ENCODE data around the gene HACL1. TPM values are rescaled to one million over a fixed set of nuclear protein-coding genes. Genes with fewer than 3 reads are reported as not detected.
"Not testable (repeated sequence)": the region's sequence is repeated elsewhere in the genome, so short reads cannot be mapped to it uniquely, and the experiment has no call there.

The HACL1 gene
- total RNA-seq, 8 experiments from 2014 or later = 17.0 to 34.7 (median 23.7) TPM

GRCh38 chr3:15623535-15624440 is 22.4 kb upstream of the HACL1 start:
- in situ Hi-C loops (cut with MboI; ENCODE audit: low pct_unique_long_range_greater_than_20kb in 2 of 9, low sequenced_read_pairs in 9 of 9, unreplicated experiment in 9 of 9) = loop anchor here in 1 of 9 experiments (10.0 kb wide), 1 partner anchor 191 kb away; no protein-coding TSS in a partner anchor
- 0 to 73% (median 65%) methylated on average over 1 to 4 of the region's 4 CpGs for WGBS, 10 experiments
- ATAC-seq (replicated peaks in 6 of 8) = no peak
- Histone ChIP-seq H3K27ac (no peak overlapping the region), H3K4me3 (no peak overlapping the region), H3K4me1 (replicated peaks in 1 of 2) (no peaks in the 10 kb centered on the region)

DNA sequence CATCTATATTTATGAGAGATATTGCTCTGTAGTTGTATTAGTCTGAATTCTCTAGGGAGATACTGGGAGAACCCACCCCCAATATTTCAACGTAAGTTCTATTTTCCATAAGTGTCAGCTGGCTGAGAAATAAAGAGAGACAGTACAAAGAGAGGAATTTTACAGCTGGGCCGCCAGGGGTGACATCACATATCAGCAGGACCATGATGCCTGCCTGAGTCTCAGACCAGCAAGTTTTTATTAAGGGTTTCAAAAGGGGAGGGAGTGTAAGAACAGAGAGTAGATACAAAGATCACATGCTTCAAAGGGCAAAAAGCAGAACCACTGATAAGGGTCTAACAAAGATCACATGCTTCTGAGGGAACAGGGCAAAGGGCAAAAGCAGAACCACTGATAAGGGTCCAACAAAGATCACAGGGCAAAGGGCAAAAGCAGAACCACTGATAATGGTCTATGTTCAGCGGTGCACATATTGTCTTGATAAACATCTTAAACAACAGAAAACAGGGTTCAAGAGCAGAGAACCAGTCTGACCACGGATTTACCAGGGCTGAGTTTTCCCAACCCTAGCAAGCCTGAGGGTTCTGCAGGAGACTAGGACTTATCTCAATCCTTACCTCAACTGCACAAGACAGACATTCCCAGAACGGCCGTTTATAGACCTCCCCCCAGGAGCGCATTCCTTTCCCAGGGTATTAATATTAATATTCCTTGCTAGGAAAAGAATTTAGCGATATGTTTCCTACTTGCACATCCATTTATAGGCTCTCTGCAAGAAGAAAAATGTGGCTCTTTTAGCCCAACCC is 18.5 kb upstream of the HACL1 start:
- not testable (repeated sequence) for H3K4me3 ChIP-seq; H3K4me1 ChIP-seq (replicated peaks in 1 of 2); H3K27ac ChIP-seq
- in situ Hi-C loops (cut with MboI; ENCODE audit: low pct_unique_long_range_greater_than_20kb in 2 of 9, low sequenced_read_pairs in 9 of 9, unreplicated experiment in 9 of 9) = loop anchor here in 1 of 9 experiments (10.0 kb wide), 1 partner anchor 195 kb away; no protein-coding TSS in a partner anchor
- ATAC-seq (replicated peaks in 6 of 8) = peak in 1 of 8 experiments; percentile 44
- 50 to 100% (median 81%) methylated on average over 1 to 7 of the region's 8 CpGs for WGBS, 10 experiments

DNA sequence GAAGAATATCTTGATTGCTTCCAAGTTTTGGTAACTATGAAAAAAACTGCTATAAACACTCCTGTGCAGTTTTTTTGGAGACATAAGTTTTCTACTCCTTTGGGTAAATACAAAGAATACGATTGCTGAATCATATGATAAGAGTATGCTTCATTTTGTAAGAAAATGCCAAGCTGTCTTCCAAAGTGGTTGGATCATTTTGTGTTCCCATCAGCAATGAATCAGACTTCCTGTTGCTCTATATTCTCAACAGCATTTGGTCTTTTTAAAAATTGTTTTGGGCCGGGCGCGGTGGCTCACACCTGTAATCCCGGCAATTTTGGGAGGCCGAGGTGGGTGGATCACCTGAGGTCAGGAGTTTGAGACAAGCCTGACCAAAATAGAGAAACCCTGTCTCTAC is 14.7 kb upstream of the HACL1 start:
- Histone ChIP-seq H3K27ac (no peak overlapping the region), H3K4me1 (replicated peaks in 1 of 2) (no peaks in the 10 kb centered on the region), H3K4me3 (no peak overlapping the region)
- no peak for ATAC-seq (replicated peaks in 6 of 8)
- 48 to 100% (median 89%) methylated on average over 1 to 6 of the region's 6 CpGs; no CpG with 5 or more reads in 3 of the 10 experiments for WGBS, 10 experiments
- in situ Hi-C loops (cut with MboI; ENCODE audit: low pct_unique_long_range_greater_than_20kb in 2 of 9, low sequenced_read_pairs in 9 of 9, unreplicated experiment in 9 of 9) = no loop called here

DNA sequence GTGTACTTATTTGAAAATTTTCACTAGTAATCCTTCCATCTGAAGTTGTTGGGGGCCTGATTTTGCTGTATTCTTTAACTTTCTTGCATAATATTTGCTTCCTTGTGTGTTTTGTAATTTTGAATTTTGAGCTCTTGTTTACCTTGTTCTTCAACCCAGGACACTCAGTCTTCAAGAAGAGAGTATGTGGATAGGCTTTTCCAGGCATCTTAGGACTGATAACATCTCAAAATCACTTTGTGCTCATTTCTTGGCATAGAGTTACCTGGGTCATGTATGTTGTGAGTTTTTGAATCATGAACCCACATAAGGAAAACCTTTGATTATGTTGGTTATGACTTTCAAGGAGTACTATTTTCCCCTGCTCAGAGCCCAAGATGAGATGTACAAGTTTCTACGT is 13.6 kb upstream of the HACL1 start:
- ATAC-seq (replicated peaks in 6 of 8) = no peak
- 70 to 100% (median 95%) methylated on average over 1 of the region's 1 CpG; no CpG with 5 or more reads in 4 of the 10 experiments for WGBS, 10 experiments
- Histone ChIP-seq H3K27ac (no peak overlapping the region), H3K4me1 (replicated peaks in 1 of 2) (no peaks in the 10 kb centered on the region), H3K4me3 (no peak overlapping the region)
- in situ Hi-C loops (cut with MboI; ENCODE audit: low pct_unique_long_range_greater_than_20kb in 2 of 9, low sequenced_read_pairs in 9 of 9, unreplicated experiment in 9 of 9) = no loop called here

DNA sequence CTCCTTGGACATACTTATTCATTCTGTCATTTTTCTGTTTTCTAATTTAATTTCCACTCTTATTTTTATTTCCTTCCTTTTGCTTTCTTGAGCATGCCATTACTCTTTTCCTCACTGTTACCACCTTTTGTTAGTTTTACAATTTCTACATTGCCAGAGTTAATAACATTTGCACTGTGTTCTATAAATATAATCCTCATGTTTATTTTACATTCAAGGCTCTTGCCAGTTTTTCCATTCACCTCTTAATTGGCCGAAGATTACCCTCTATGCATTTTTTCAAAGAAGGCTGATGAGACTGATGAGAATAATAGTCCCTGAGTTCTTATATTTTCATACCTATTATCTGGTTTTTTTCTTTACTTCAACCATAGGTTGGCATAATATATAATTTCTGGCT is 10.6 kb upstream of the HACL1 start:
- Histone ChIP-seq H3K27ac (no peak overlapping the region), H3K4me3 (no peak overlapping the region), H3K4me1 (replicated peaks in 1 of 2) (no peaks in the 10 kb centered on the region)
- in situ Hi-C loops (cut with MboI; ENCODE audit: low pct_unique_long_range_greater_than_20kb in 2 of 9, low sequenced_read_pairs in 9 of 9, unreplicated experiment in 9 of 9) = no loop called here
- ATAC-seq (replicated peaks in 6 of 8) = no peak
- WGBS, 10 experiments = 64 to 100% (median 91%) methylated on average over 1 of the region's 1 CpG

- Histone ChIP-seq H3K27ac (no peak overlapping the region), H3K4me1 (replicated peaks in 1 of 2) (no peaks in the 10 kb centered on the region), H3K4me3 (no peak overlapping the region)
- 56 to 100% (median 92%) methylated on average over 1 to 3 of the region's 3 CpGs for WGBS, 10 experiments
- ATAC-seq (replicated peaks in 6 of 8) = peak in 2 of 8 experiments; percentile 84 to 85
- in situ Hi-C loops (cut with MboI; ENCODE audit: low pct_unique_long_range_greater_than_20kb in 2 of 9, low sequenced_read_pairs in 9 of 9, unreplicated experiment in 9 of 9) = no loop called here
Measured at GRCh38 chr3:15611018-15611417, 9.6 kb upstream of the HACL1 start.

GRCh38 chr3:15610082-15610759 is 8.9 kb upstream of the HACL1 start:
- WGBS, 10 experiments = 55 to 100% (median 95%) methylated on average over 1 to 3 of the region's 4 CpGs; no CpG with 5 or more reads in 1 of the 10 experiments

DNA sequence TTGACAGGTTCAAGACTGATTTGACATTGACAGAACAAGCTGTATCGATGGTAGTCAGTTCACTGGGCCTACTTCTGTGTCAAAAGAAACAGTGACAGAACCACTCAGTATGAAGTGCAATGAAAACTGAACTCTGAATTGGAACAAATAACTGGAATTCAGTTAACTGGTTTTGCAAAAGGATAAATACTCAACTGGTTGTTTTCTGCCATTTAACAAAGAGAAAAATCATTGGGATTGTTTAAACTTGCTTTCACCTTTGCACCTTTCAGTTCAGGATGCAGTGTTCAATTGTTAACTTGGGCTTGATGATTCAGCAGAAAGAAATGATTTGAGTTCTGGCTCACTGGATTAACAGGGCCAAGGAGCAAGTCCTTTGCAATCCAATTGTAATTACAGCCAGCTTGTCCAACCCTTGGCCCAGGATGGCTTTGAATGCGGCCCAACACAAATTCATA is 5.1 kb upstream of the HACL1 start:
- Histone ChIP-seq H3K27ac (no peak overlapping the region), H3K4me1 (replicated peaks in 1 of 2) (peaks cover 3% of the 10 kb centered on the region in 2 donors), H3K4me3 (no peak overlapping the region)
- no peak for ATAC-seq (replicated peaks in 6 of 8)
- in situ Hi-C loops (cut with MboI; ENCODE audit: low pct_unique_long_range_greater_than_20kb in 2 of 9, low sequenced_read_pairs in 9 of 9, unreplicated experiment in 9 of 9) = no loop called here
- 43 to 100% (median 86%) methylated on average over 1 to 2 of the region's 2 CpGs for WGBS, 10 experiments

More at GRCh38 chr3:15610082-15610759, 8.9 kb upstream of the HACL1 start:
- peak in 5 of 8 experiments; percentile 45 to 94 (median 51) for ATAC-seq (replicated peaks in 6 of 8)
- in situ Hi-C loops (cut with MboI; ENCODE audit: low pct_unique_long_range_greater_than_20kb in 2 of 9, low sequenced_read_pairs in 9 of 9, unreplicated experiment in 9 of 9) = no loop called here
- no peak overlapping the region for H3K27ac ChIP-seq
- no peak overlapping the region for H3K4me3 ChIP-seq
- H3K4me1 ChIP-seq (replicated peaks in 1 of 2) = no peaks in the 10 kb centered on the region

- peaks cover 3 to 10% of the 10 kb centered on the region in 2 donors for H3K4me1 ChIP-seq (replicated peaks in 1 of 2)
- WGBS, 10 experiments = 25 to 100% (median 80%) methylated on average over 1 of the region's 1 CpG; no CpG with 5 or more reads in 1 of the 10 experiments
- ATAC-seq (replicated peaks in 6 of 8); H3K4me3 ChIP-seq; H3K27ac ChIP-seq; in situ Hi-C loops (cut with MboI; ENCODE audit: low pct_unique_long_range_greater_than_20kb in 2 of 9, low sequenced_read_pairs in 9 of 9, unreplicated experiment in 9 of 9): not testable (repeated sequence)
Measured at GRCh38 chr3:15604584-15604983, 3.2 kb upstream of the HACL1 start.

DNA sequence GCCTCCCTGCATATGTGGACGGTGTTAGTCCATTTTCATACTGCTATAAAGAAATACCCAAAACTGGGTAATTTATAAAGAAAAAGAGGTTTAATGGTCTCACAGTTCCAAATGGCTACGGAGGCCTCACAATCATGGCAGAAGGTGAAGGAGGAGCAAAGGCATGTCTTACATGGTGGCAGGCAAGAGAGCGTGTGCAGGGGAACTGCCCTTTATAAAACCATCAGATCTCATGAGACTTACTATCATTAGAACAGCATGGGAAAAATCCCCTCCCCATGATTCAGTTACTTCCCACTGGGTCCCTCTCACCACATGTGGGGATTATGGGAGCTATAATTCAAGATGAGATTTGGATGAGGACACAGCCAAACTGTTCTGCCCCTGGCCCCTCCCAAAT is 1.4 kb upstream of the HACL1 start:
- ATAC-seq (replicated peaks in 6 of 8); in situ Hi-C loops (cut with MboI; ENCODE audit: low pct_unique_long_range_greater_than_20kb in 2 of 9, low sequenced_read_pairs in 9 of 9, unreplicated experiment in 9 of 9): not testable (repeated sequence)
- Histone ChIP-seq H3K4me1 (replicated peaks in 1 of 2) (peaks cover 3 to 10% of the 10 kb centered on the region in 2 donors), H3K4me3 (peak overlapping the region in 4 of 5 donors; percentile 44 to 90 (median 74)), H3K27ac (peak overlapping the region in 1 of 2 donors; percentile 87)
- WGBS, 10 experiments = 80 to 100% (median 97%) methylated on average over 1 to 3 of the region's 3 CpGs; no CpG with 5 or more reads in 3 of the 10 experiments

DNA sequence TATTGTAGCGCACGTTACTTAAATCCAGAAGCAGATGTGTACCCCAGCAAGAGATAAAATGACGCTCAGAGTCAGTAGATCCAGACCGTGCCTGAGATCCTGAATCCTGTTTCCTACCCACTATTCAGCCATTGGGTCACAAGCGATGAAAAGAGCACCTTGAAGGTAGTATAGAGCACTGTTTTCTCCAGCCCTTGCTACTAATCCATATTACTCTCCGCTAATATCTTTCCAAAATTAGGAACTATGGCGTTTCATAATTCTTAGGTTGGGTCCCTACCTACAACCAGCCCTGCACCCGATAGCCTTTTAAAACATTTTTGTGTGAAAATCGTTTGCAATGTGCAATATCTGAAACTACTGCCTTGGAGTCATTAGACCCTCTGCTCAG is 772 bp upstream of the HACL1 start:
- peak; percentile 2 to 18 (median 8) for ATAC-seq (replicated peaks in 6 of 8)
- Histone ChIP-seq H3K4me3 (peak overlapping the region; percentile 44 to 90 (median 69)), H3K27ac (peak overlapping the region; percentile 81 to 87), H3K4me1 (replicated peaks in 1 of 2) (peaks cover 3 to 10% of the 10 kb centered on the region in 2 donors)
- in situ Hi-C loops (cut with MboI; ENCODE audit: low pct_unique_long_range_greater_than_20kb in 2 of 9, low sequenced_read_pairs in 9 of 9, unreplicated experiment in 9 of 9) = no loop called here
- 0 to 40% (median 7%) methylated on average over 1 to 9 of the region's 9 CpGs; no CpG with 5 or more reads in 1 of the 10 experiments for WGBS, 10 experiments

- in situ Hi-C loops (cut with MboI; ENCODE audit: low pct_unique_long_range_greater_than_20kb in 2 of 9, low sequenced_read_pairs in 9 of 9, unreplicated experiment in 9 of 9) = no loop called here
- peak overlapping the region; percentile 54 to 90 (median 69) for H3K4me3 ChIP-seq
- peak in 4 of 8 experiments; percentile 15 to 31 (median 20) for ATAC-seq (replicated peaks in 6 of 8)
- WGBS, 10 experiments = 5 to 9% (median 6%) methylated on average over 3 to 4 of the region's 19 CpGs; no CpG with 5 or more reads in 7 of the 10 experiments
- peak overlapping the region; percentile 61 to 83 for H3K27ac ChIP-seq
- peaks cover 3 to 10% of the 10 kb centered on the region in 2 donors for H3K4me1 ChIP-seq (replicated peaks in 1 of 2)
Measured at GRCh38 chr3:15601046-15601398, 347 bp downstream of the HACL1 start.
